GM18909 (cell line): ENCODE data around the gene FAP.

Experiments used
- ATAC-seq: cut with Tn5 transposase; IDR thresholded peaks from one replicate; pipeline ENCODE4 v1.9.1; 2021; ENCODE audit warnings: mild to moderate bottlenecking; ENCODE audit not compliant: unreplicated experiment, poor library complexity

FAP gene

GRCh38 chr2:162148956-162149355 lies 94.3 kb downstream of the FAP start:
- ATAC-seq: no peak

GRCh38 chr2:162143969-162144368 lies 99.3 kb downstream of the FAP start:
- no peak for ATAC-seq

GRCh38 chr2:162138310-162138709 lies 104.9 kb downstream of the FAP start:
- no peak for ATAC-seq

GRCh38 chr2:162127422-162127821 lies 115.8 kb downstream of the FAP start:
- ATAC-seq: no peak

- peak; percentile 25 for ATAC-seq
Observed at GRCh38 chr2:162126527-162126926, 116.7 kb downstream of the FAP start.

GRCh38 chr2:162126111-162126519 lies 117.1 kb downstream of the FAP start:
- ATAC-seq: peak; percentile 92

- ATAC-seq: no peak
Observed at GRCh38 chr2:162125138-162125537, 118.1 kb downstream of the FAP start.

GRCh38 chr2:162123806-162124758 lies 119.2 kb downstream of the FAP start:
- ATAC-seq: peak; percentile 42
